Measurements from ENCODE around the gene TMEM222. TPM values are rescaled to one million over a fixed set of nuclear protein-coding genes. Genes with fewer than 3 reads are reported as not detected.
"Not testable (repeated sequence)": the region's sequence is repeated elsewhere in the genome, so short reads cannot be mapped to it uniquely, and the experiment has no call there.

TMEM222 gene
- total RNA-seq, 1 donor from 2014 or later, result 43.5 TPM

DNA sequence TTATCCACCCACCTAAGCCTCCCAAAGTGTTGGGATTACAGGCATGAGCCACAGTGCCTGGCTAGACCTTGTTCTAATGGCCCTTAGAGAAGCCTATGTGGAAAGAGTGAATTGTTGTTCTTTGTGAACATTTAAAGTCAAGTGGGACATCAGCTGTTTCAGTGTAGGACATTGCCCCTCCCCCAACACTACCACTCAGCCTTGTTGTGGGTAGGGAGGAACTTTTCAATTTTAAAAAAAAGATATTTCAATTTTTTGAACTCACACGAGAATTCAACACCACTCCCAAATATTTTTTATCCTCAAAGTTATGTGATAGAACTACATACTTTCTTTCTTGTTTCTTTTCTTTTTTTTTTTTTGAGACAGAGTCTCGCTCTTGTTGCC, 36.7 kb upstream of the TMEM222 start:
- DNase-seq (ENCODE audit: low spot score), result no peak
- TF ChIP-seq, protein P1, sequence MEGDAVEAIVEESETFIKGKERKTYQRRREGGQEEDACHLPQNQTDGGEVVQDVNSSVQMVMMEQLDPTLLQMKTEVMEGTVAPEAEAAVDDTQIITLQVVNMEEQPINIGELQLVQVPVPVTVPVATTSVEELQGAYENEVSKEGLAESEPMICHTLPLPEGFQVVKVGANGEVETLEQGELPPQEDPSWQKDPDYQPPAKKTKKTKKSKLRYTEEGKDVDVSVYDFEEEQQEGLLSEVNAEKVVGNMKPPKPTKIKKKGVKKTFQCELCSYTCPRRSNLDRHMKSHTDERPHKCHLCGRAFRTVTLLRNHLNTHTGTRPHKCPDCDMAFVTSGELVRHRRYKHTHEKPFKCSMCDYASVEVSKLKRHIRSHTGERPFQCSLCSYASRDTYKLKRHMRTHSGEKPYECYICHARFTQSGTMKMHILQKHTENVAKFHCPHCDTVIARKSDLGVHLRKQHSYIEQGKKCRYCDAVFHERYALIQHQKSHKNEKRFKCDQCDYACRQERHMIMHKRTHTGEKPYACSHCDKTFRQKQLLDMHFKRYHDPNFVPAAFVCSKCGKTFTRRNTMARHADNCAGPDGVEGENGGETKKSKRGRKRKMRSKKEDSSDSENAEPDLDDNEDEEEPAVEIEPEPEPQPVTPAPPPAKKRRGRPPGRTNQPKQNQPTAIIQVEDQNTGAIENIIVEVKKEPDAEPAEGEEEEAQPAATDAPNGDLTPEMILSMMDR (IDR thresholded peaks at IDR 0.05; ENCODE audit: unreplicated experiment), result no peak
- Mint-ChIP-seq H3K27ac (ENCODE audit: unreplicated experiment) (no peak overlapping the region), H3K9me3 (ENCODE audit: unreplicated experiment) (no peaks in the 10 kb centered on the region), H3K27me3 (ENCODE audit: unreplicated experiment) (peaks cover 4% of the 10 kb centered on the region), H3K4me3 (ENCODE audit: unreplicated experiment) (no peak overlapping the region), H3K36me3 (ENCODE audit: low read depth, unreplicated experiment) (peaks cover 14% of the 10 kb centered on the region), H3K4me1 (ENCODE audit: unreplicated experiment) (peaks cover 7% of the 10 kb centered on the region)

GRCh38 chr1:27285821-27286220, 36.1 kb upstream of the TMEM222 start:
- DNase-seq (ENCODE audit: low spot score); H3K27me3 Mint-ChIP-seq (ENCODE audit: unreplicated experiment); H3K4me1 Mint-ChIP-seq (ENCODE audit: unreplicated experiment); H3K4me3 Mint-ChIP-seq (ENCODE audit: unreplicated experiment); H3K27ac Mint-ChIP-seq (ENCODE audit: unreplicated experiment); H3K9me3 Mint-ChIP-seq (ENCODE audit: unreplicated experiment): not testable (repeated sequence)
- H3K36me3 Mint-ChIP-seq (ENCODE audit: low read depth, unreplicated experiment), result peaks cover 19% of the 10 kb centered on the region

- H3K9me3 Mint-ChIP-seq (ENCODE audit: unreplicated experiment); H3K4me3 Mint-ChIP-seq (ENCODE audit: unreplicated experiment); H3K4me1 Mint-ChIP-seq (ENCODE audit: unreplicated experiment); H3K27me3 Mint-ChIP-seq (ENCODE audit: unreplicated experiment); DNase-seq (ENCODE audit: low spot score); H3K27ac Mint-ChIP-seq (ENCODE audit: unreplicated experiment): not testable (repeated sequence)
- peaks cover 19% of the 10 kb centered on the region for H3K36me3 Mint-ChIP-seq (ENCODE audit: low read depth, unreplicated experiment)
Measured at GRCh38 chr1:27289125-27289524, 32.8 kb upstream of the TMEM222 start.

- no peaks in the 10 kb centered on the region for H3K9me3 Mint-ChIP-seq (ENCODE audit: unreplicated experiment)
- TF ChIP-seq, protein P1 (IDR thresholded peaks at IDR 0.05; ENCODE audit: unreplicated experiment), result no peak
- peaks cover 23% of the 10 kb centered on the region for H3K36me3 Mint-ChIP-seq (ENCODE audit: low read depth, unreplicated experiment)
- H3K27ac Mint-ChIP-seq (ENCODE audit: unreplicated experiment), result no peak overlapping the region
- peak overlapping the region; percentile 6 for H3K4me3 Mint-ChIP-seq (ENCODE audit: unreplicated experiment)
- peaks cover 3% of the 10 kb centered on the region for H3K27me3 Mint-ChIP-seq (ENCODE audit: unreplicated experiment)
- no peak for DNase-seq (ENCODE audit: low spot score)
- H3K4me1 Mint-ChIP-seq (ENCODE audit: unreplicated experiment), result no peaks in the 10 kb centered on the region
Measured at GRCh38 chr1:27290581-27290980, 31.4 kb upstream of the TMEM222 start.

- TF ChIP-seq, protein P1 (IDR thresholded peaks at IDR 0.05; ENCODE audit: unreplicated experiment), result no peak
- Mint-ChIP-seq H3K27ac (ENCODE audit: unreplicated experiment) (no peak overlapping the region), H3K4me3 (ENCODE audit: unreplicated experiment) (no peak overlapping the region), H3K4me1 (ENCODE audit: unreplicated experiment) (no peaks in the 10 kb centered on the region), H3K27me3 (ENCODE audit: unreplicated experiment) (peaks cover 3% of the 10 kb centered on the region), H3K9me3 (ENCODE audit: unreplicated experiment) (no peaks in the 10 kb centered on the region), H3K36me3 (ENCODE audit: low read depth, unreplicated experiment) (peaks cover 29% of the 10 kb centered on the region)
- DNase-seq (ENCODE audit: low spot score), result no peak
Measured at GRCh38 chr1:27292106-27292505, 29.9 kb upstream of the TMEM222 start.

GRCh38 chr1:27293915-27294314, 28.0 kb upstream of the TMEM222 start:
- TF ChIP-seq, protein P1 (IDR thresholded peaks at IDR 0.05; ENCODE audit: unreplicated experiment), result no peak

More at GRCh38 chr1:27293915-27294314, 28.0 kb upstream of the TMEM222 start:
- DNase-seq (ENCODE audit: low spot score), result no peak
- Mint-ChIP-seq H3K36me3 (ENCODE audit: low read depth, unreplicated experiment) (peaks cover 22% of the 10 kb centered on the region), H3K4me1 (ENCODE audit: unreplicated experiment) (peaks cover under 1% of the 10 kb centered on the region), H3K27me3 (ENCODE audit: unreplicated experiment) (no peaks in the 10 kb centered on the region), H3K4me3 (ENCODE audit: unreplicated experiment) (no peak overlapping the region), H3K9me3 (ENCODE audit: unreplicated experiment) (no peaks in the 10 kb centered on the region), H3K27ac (ENCODE audit: unreplicated experiment) (no peak overlapping the region)

All from endothelial cell (in vitro differentiated cells).